GM10248 (cell line): Measurements from ENCODE around the gene NF2.

Experiments used
- CTCF ChIA-PET: fragments of 300-600 bp; sonication (Branson Sonifier 250); formaldehyde crosslinking; extraction: SDS; loops from one replicate; lab custom pipeline; 2021; ENCODE audit warnings: antibody characterized with exemption; lab: Yijun Ruan, JAX
- POLR2A ChIA-PET: fragments of 350-650 bp; sonication (Branson Sonifier 250); formaldehyde crosslinking; extraction: SDS; loops from one replicate; lab custom pipeline; 2020; ENCODE audit warnings: antibody characterized with exemption; lab: Yijun Ruan, JAX
- DNase-seq: peaks from one replicate; pipeline ENCODE4 v3.0.0; 2012; ENCODE audit errors: extremely low spot score
- TF ChIP-seq, protein P1 (sequence below): IDR thresholded peaks from 2 replicates; pipeline ENCODE4 v1.5.1; 2012; ENCODE audit warnings: mild to moderate bottlenecking, low read depth; ENCODE audit errors: extremely low read depth, missing control alignments, control extremely low read depth

Gene NF2

DNA sequence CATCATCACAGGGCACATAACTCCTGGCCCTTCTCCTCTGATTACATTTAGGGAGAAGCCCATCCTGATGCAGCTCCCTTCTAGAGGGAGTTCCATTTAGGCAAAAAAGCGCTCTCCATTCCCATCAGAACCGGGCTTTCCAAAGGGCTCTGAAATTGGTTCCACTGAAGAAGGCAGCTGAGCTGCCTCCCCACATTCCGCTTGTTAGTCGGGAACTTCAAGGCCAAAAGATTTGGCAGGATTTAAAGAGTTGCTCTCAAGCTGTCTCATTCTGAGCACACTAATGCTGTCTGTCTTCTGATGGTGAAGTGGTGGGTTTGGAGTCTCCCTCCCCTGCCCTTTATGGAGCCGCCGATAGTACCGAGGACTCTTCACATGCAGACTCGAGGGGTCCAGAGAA lies 89.7 kb downstream of the NF2 start:
- ChIA-PET CTCF (interaction anchor here (1.2 to 3.3 kb wide), 4 partner anchors 12 to 312 kb away, joined by 3 to 11 read pairs (median 5); no protein-coding TSS in a partner anchor), POLR2A (no interaction called here)

GRCh38 chr22:29693671-29694070 lies 90.2 kb downstream of the NF2 start:
- no peak for DNase-seq
- POLR2A ChIA-PET, result no interaction called here
- TF ChIP-seq, protein P1, sequence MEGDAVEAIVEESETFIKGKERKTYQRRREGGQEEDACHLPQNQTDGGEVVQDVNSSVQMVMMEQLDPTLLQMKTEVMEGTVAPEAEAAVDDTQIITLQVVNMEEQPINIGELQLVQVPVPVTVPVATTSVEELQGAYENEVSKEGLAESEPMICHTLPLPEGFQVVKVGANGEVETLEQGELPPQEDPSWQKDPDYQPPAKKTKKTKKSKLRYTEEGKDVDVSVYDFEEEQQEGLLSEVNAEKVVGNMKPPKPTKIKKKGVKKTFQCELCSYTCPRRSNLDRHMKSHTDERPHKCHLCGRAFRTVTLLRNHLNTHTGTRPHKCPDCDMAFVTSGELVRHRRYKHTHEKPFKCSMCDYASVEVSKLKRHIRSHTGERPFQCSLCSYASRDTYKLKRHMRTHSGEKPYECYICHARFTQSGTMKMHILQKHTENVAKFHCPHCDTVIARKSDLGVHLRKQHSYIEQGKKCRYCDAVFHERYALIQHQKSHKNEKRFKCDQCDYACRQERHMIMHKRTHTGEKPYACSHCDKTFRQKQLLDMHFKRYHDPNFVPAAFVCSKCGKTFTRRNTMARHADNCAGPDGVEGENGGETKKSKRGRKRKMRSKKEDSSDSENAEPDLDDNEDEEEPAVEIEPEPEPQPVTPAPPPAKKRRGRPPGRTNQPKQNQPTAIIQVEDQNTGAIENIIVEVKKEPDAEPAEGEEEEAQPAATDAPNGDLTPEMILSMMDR, result no peak
- CTCF ChIA-PET, result interaction anchor here (1.2 to 3.3 kb wide), 4 partner anchors 12 to 311 kb away, joined by 3 to 11 read pairs (median 5); no protein-coding TSS in a partner anchor

More for the DNA sequence above, 89.7 kb downstream of the NF2 start:
- TF ChIP-seq, protein P1, result no peak
- no peak for DNase-seq

GRCh38 chr22:29695129-29695926 lies 91.9 kb downstream of the NF2 start:
- POLR2A ChIA-PET, result no interaction called here
- CTCF ChIA-PET, result interaction anchor here (1.0 to 1.4 kb wide), 2 partner anchors 40 to 69 kb away, joined by 3 to 4 read pairs; no protein-coding TSS in a partner anchor
- DNase-seq, result no peak
- TF ChIP-seq, protein P1, result no peak

DNA sequence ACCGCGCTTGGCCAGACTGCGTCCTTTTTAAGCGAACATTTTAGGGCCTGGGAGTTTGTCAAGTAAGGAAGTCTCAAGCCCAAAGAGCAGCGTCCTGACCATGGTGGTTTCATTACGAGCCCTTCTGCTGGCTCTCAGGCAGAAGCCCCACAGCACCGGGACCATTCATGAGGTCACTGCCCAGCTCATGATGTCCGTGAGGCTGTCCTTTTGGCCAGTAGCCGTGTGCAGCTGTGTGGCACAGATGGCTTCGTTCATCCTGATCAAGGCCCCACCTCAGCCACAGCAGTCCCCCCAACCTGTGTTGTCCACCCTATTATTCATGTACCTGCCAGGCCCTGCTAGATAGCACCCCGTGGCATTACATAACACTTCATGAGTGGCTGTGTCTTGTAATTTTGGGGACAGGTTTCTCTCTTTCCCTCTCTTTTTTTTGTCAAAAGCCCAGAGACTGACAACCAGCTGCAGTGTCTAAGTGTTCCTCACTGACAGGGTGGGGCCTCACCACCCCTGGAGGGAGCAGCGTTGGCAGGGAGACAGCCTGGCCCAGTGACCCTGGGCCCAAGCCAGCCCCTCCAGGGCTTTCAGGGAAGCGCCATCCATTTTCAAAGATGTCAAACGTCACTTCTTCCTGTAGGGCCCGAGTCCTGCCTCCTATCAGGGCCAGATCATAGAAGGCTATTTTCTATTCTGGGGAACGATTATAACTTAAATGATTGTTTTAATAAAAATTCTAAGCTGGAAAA lies 94.6 kb downstream of the NF2 start:
- TF ChIP-seq, protein P1, result no peak
- no peak for DNase-seq
- CTCF ChIA-PET, result interaction anchor here (1.0 to 2.5 kb wide), 2 partner anchors 8 to 390 kb away, joined by 3 to 9 read pairs; no protein-coding TSS in a partner anchor
- POLR2A ChIA-PET, result no interaction called here

- no peak for DNase-seq
- TF ChIP-seq, protein P1, result no peak
- ChIA-PET POLR2A (interaction anchor here (0.6 kb wide), 1 partner anchor 95 kb away, joined by 4 read pairs; no protein-coding TSS in a partner anchor), CTCF (interaction anchor here (1.2 to 2.5 kb wide), 4 partner anchors 11 to 305 kb away, joined by 3 to 9 read pairs (median 3); no protein-coding TSS in a partner anchor)
Observed at GRCh38 chr22:29700206-29700899, 96.9 kb downstream of the NF2 start.

DNA sequence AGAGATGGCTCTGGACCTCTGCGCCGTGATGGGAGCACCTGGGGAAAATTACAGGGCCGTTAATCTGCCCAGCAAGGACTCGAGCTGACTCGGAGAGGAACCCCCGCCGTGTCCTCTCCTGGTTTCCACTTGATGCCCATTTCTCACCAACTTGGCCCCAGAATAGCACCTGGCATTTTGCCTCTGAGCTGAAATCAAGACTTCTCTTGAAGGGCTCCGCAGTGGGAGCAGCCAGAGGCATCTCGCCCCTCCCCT lies 97.4 kb downstream of the NF2 start:
- DNase-seq, result no peak
- CTCF ChIA-PET, result interaction anchor here (0.8 to 1.6 kb wide), 5 partner anchors 16 to 304 kb away, joined by 3 read pairs; no protein-coding TSS in a partner anchor
- TF ChIP-seq, protein P1, result no peak
- POLR2A ChIA-PET, result no interaction called here
